Measurements from ENCODE around the gene DYNC2I2.

DYNC2I2 gene

GRCh38 chr9:128689293-128689774 lies 32.7 kb upstream of the DYNC2I2 start:
- no peak for TF ChIP-seq CTCF (IDR thresholded peaks at IDR 0.05; ENCODE audit: poor library complexity, severe bottlenecking)
- no peaks in the 10 kb centered on the region for H3K9me3 ChIP-seq (ENCODE audit: severe bottlenecking)
- H3K27ac ChIP-seq (ENCODE audit: poor library complexity, severe bottlenecking) = peak overlapping the region; percentile 92
- DNase-seq (ENCODE audit: low spot score) = no peak
- peak overlapping the region; percentile 93 for H3K4me3 ChIP-seq (ENCODE audit: severe bottlenecking)
- ATAC-seq (ENCODE audit: low read depth) = no peak
- H3K27me3 ChIP-seq (ENCODE audit: insufficient read depth, poor library complexity, severe bottlenecking) = no peaks in the 10 kb centered on the region
- peaks cover 21% of the 10 kb centered on the region for H3K4me1 ChIP-seq (ENCODE audit: insufficient read depth, poor library complexity, severe bottlenecking)
- peaks cover 42% of the 10 kb centered on the region for H3K36me3 ChIP-seq (ENCODE audit: low read depth)

GRCh38 chr9:128688501-128689292 lies 32.0 kb upstream of the DYNC2I2 start, which contains the start of gene SET:
Gene SET, plus strand, starts transcription at chr9:128689222. Its CDS starts 361 bp downstream, at chr9:128689583.
- TF ChIP-seq CTCF (IDR thresholded peaks at IDR 0.05; ENCODE audit: poor library complexity, severe bottlenecking) = no peak
- peaks cover 21% of the 10 kb centered on the region for H3K4me1 ChIP-seq (ENCODE audit: insufficient read depth, poor library complexity, severe bottlenecking)
- peak; percentile 55 for ATAC-seq (ENCODE audit: low read depth)
- peaks cover 36% of the 10 kb centered on the region for H3K36me3 ChIP-seq (ENCODE audit: low read depth)
- no peaks in the 10 kb centered on the region for H3K9me3 ChIP-seq (ENCODE audit: severe bottlenecking)
- peak within 1 kb of the TSS; percentile 93 for H3K4me3 ChIP-seq (ENCODE audit: severe bottlenecking)
- no peaks in the 10 kb centered on the region for H3K27me3 ChIP-seq (ENCODE audit: insufficient read depth, poor library complexity, severe bottlenecking)
- peak within 1 kb of the TSS; percentile 92 for H3K27ac ChIP-seq (ENCODE audit: poor library complexity, severe bottlenecking)
- DNase-seq (ENCODE audit: low spot score) = peak; percentile 91

GRCh38 chr9:128687453-128687852 lies 30.8 kb upstream of the DYNC2I2 start:
- no peak for TF ChIP-seq CTCF (IDR thresholded peaks at IDR 0.05; ENCODE audit: poor library complexity, severe bottlenecking)
- Histone ChIP-seq H3K4me3 (ENCODE audit: severe bottlenecking) (no peak overlapping the region), H3K9me3 (ENCODE audit: severe bottlenecking) (no peaks in the 10 kb centered on the region), H3K27me3 (ENCODE audit: insufficient read depth, poor library complexity, severe bottlenecking) (no peaks in the 10 kb centered on the region), H3K27ac (ENCODE audit: poor library complexity, severe bottlenecking) (peak overlapping the region; percentile 92), H3K36me3 (ENCODE audit: low read depth) (peaks cover 23% of the 10 kb centered on the region), H3K4me1 (ENCODE audit: insufficient read depth, poor library complexity, severe bottlenecking) (peaks cover 28% of the 10 kb centered on the region)
- DNase-seq (ENCODE audit: low spot score) (no peak), ATAC-seq (ENCODE audit: low read depth) (no peak)

GRCh38 chr9:128685636-128686489 lies 29.2 kb upstream of the DYNC2I2 start:
- DNase-seq (ENCODE audit: low spot score) (no peak), ATAC-seq (ENCODE audit: low read depth) (no peak)
- Histone ChIP-seq H3K9me3 (ENCODE audit: severe bottlenecking) (no peaks in the 10 kb centered on the region), H3K4me1 (ENCODE audit: insufficient read depth, poor library complexity, severe bottlenecking) (peaks cover 22% of the 10 kb centered on the region), H3K27me3 (ENCODE audit: insufficient read depth, poor library complexity, severe bottlenecking) (no peaks in the 10 kb centered on the region), H3K36me3 (ENCODE audit: low read depth) (peaks cover 19% of the 10 kb centered on the region), H3K27ac (ENCODE audit: poor library complexity, severe bottlenecking) (peak overlapping the region; percentile 92), H3K4me3 (ENCODE audit: severe bottlenecking) (peak overlapping the region; percentile 48)
- no peak for TF ChIP-seq CTCF (IDR thresholded peaks at IDR 0.05; ENCODE audit: poor library complexity, severe bottlenecking)
